ENCODE measurements around the gene GRIK3. TPM values are rescaled to one million over a fixed set of nuclear protein-coding genes. Genes with fewer than 3 reads are reported as not detected.

The GRIK3 gene
- total RNA-seq, 1 donor from 2014 or later = 2.3 TPM

GRCh38 chr1:36913484-36914060 is 120.7 kb downstream of the GRIK3 start:
- peak; percentile 39 for DNase-seq (ENCODE audit: extremely low spot score, unreplicated experiment)

DNA sequence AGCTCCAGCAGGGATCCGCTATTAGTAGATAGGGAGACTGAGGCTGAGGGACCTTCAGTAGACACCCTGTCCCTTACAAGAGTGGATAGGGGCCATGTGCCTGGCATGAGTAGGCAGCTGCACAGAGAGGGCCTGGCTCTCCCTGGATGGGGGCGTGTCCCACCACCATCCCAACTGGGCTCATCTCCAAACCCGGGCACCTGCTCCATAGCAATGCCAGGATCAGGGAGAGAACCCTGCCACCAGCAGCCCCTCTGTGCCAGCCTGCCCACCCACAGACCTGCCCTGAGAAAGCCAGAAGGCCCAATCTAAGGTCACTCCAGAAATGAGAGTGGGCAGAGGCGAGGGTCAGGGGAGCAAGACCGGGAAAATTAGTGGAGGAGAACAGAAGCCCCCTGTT is 121.3 kb downstream of the GRIK3 start:
- Mint-ChIP-seq H3K4me1 (ENCODE audit: unreplicated experiment) (no peaks in the 10 kb centered on the region), H3K27ac (no peak overlapping the region), H3K4me3 (no peak overlapping the region), H3K27me3 (peaks cover 35% of the 10 kb centered on the region), H3K36me3 (no peaks in the 10 kb centered on the region), H3K9me3 (no peaks in the 10 kb centered on the region)
- DNase-seq (ENCODE audit: extremely low spot score, unreplicated experiment) = peak; percentile 62
- TF ChIP-seq, protein P1, sequence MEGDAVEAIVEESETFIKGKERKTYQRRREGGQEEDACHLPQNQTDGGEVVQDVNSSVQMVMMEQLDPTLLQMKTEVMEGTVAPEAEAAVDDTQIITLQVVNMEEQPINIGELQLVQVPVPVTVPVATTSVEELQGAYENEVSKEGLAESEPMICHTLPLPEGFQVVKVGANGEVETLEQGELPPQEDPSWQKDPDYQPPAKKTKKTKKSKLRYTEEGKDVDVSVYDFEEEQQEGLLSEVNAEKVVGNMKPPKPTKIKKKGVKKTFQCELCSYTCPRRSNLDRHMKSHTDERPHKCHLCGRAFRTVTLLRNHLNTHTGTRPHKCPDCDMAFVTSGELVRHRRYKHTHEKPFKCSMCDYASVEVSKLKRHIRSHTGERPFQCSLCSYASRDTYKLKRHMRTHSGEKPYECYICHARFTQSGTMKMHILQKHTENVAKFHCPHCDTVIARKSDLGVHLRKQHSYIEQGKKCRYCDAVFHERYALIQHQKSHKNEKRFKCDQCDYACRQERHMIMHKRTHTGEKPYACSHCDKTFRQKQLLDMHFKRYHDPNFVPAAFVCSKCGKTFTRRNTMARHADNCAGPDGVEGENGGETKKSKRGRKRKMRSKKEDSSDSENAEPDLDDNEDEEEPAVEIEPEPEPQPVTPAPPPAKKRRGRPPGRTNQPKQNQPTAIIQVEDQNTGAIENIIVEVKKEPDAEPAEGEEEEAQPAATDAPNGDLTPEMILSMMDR (conservative IDR thresholded peaks at IDR 0.05) = no peak

More at GRCh38 chr1:36913484-36914060, 120.7 kb downstream of the GRIK3 start:
- H3K4me1 Mint-ChIP-seq (ENCODE audit: unreplicated experiment) = no peaks in the 10 kb centered on the region
- H3K27me3 Mint-ChIP-seq = peaks cover 35% of the 10 kb centered on the region
- H3K36me3 Mint-ChIP-seq = no peaks in the 10 kb centered on the region
- TF ChIP-seq, protein P1 (conservative IDR thresholded peaks at IDR 0.05) = no peak
- H3K9me3 Mint-ChIP-seq = no peaks in the 10 kb centered on the region
- no peak overlapping the region for H3K4me3 Mint-ChIP-seq
- no peak overlapping the region for H3K27ac Mint-ChIP-seq

- TF ChIP-seq, protein P1 (conservative IDR thresholded peaks at IDR 0.05) = no peak
Observed at GRCh38 chr1:36912365-36912865, 121.9 kb downstream of the GRIK3 start.

GRCh38 chr1:36911561-36912364 is 122.6 kb downstream of the GRIK3 start:
- Mint-ChIP-seq H3K27me3 (peaks cover 36% of the 10 kb centered on the region), H3K36me3 (no peaks in the 10 kb centered on the region), H3K4me1 (ENCODE audit: unreplicated experiment) (no peaks in the 10 kb centered on the region), H3K9me3 (no peaks in the 10 kb centered on the region), H3K4me3 (no peak overlapping the region), H3K27ac (no peak overlapping the region)
- peak; percentile 58 for DNase-seq (ENCODE audit: extremely low spot score, unreplicated experiment)
- TF ChIP-seq, protein P1 (conservative IDR thresholded peaks at IDR 0.05) = no peak

More at GRCh38 chr1:36912365-36912865, 121.9 kb downstream of the GRIK3 start:
- Mint-ChIP-seq H3K27ac (no peak overlapping the region), H3K27me3 (peaks cover 34% of the 10 kb centered on the region), H3K36me3 (no peaks in the 10 kb centered on the region), H3K4me1 (ENCODE audit: unreplicated experiment) (no peaks in the 10 kb centered on the region), H3K4me3 (no peak overlapping the region), H3K9me3 (no peaks in the 10 kb centered on the region)
- DNase-seq (ENCODE audit: extremely low spot score, unreplicated experiment) = peak; percentile 57

- TF ChIP-seq, protein P1 (conservative IDR thresholded peaks at IDR 0.05) = no peak
- no peaks in the 10 kb centered on the region for H3K9me3 Mint-ChIP-seq
- DNase-seq (ENCODE audit: extremely low spot score, unreplicated experiment) = peak; percentile 48
- peaks cover 42% of the 10 kb centered on the region for H3K27me3 Mint-ChIP-seq
- H3K4me1 Mint-ChIP-seq (ENCODE audit: unreplicated experiment) = no peaks in the 10 kb centered on the region
- no peak overlapping the region for H3K4me3 Mint-ChIP-seq
- H3K27ac Mint-ChIP-seq = no peak overlapping the region
- H3K36me3 Mint-ChIP-seq = no peaks in the 10 kb centered on the region
Observed at GRCh38 chr1:36910886-36911540, 123.3 kb downstream of the GRIK3 start.

All from type B pancreatic cell (in vitro differentiated cells).